ENCODE data around the gene UBL7. TPM values are rescaled to one million over a fixed set of nuclear protein-coding genes. Genes with fewer than 3 reads are reported as not detected.
A peak's percentile ranks its signal among the peaks of the same experiment; 100 is the strongest.

UBL7 gene
- total RNA-seq, 2 experiments from 2014 or later = 14.3 to 17.1 TPM

DNA sequence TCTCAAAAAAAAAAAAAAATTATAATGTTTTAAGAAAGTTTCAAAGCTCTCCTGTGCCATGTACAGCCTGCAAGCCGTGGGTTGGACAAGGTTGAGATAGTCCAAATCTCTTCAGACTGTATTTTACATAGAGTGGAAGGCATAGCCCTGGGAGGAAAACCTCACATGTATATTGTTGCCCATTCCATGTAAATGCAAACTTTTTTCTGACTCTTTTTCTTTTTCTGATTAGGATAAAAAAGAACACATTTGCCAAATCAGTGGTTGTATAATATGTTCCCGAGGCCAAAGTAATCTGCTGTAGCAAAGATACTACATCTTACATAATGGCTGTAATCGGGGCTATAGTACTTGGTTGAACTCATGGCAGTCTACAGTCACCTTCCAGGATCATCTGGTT, 35.7 kb upstream of the UBL7 start:
- no peaks in the 10 kb centered on the region for H3K27me3 Mint-ChIP-seq
- POLR2A ChIA-PET = no interaction called here
- DNase-seq (no peak), ATAC-seq (ENCODE audit: poor library complexity) (no peak)
- TF ChIP-seq, protein P1, sequence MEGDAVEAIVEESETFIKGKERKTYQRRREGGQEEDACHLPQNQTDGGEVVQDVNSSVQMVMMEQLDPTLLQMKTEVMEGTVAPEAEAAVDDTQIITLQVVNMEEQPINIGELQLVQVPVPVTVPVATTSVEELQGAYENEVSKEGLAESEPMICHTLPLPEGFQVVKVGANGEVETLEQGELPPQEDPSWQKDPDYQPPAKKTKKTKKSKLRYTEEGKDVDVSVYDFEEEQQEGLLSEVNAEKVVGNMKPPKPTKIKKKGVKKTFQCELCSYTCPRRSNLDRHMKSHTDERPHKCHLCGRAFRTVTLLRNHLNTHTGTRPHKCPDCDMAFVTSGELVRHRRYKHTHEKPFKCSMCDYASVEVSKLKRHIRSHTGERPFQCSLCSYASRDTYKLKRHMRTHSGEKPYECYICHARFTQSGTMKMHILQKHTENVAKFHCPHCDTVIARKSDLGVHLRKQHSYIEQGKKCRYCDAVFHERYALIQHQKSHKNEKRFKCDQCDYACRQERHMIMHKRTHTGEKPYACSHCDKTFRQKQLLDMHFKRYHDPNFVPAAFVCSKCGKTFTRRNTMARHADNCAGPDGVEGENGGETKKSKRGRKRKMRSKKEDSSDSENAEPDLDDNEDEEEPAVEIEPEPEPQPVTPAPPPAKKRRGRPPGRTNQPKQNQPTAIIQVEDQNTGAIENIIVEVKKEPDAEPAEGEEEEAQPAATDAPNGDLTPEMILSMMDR (IDR thresholded peaks at IDR 0.05) = no peak
- no peaks in the 10 kb centered on the region for H3K4me1 Mint-ChIP-seq (ENCODE audit: low read depth)
- peaks cover 14% of the 10 kb centered on the region for H3K36me3 Mint-ChIP-seq (ENCODE audit: low read depth)
- no peaks in the 10 kb centered on the region for H3K9me3 Mint-ChIP-seq
- no peaks in the 10 kb centered on the region for H3K4me1 ChIP-seq (ENCODE audit: insufficient read depth, low read length)
- no peak overlapping the region for H3K27ac ChIP-seq (ENCODE audit: low read depth in 1 of 2, low read length in 2 of 2)
- no peaks in the 10 kb centered on the region for H3K9me3 ChIP-seq (ENCODE audit: control insufficient read depth in 1 of 2, insufficient read depth in 1 of 2, low read length in 2 of 2)
- CTCF ChIA-PET = no interaction called here
- no peaks in the 10 kb centered on the region for H3K27me3 ChIP-seq (ENCODE audit: control insufficient read depth in 1 of 2, insufficient read depth in 2 of 2, low read length in 2 of 2)
- no peak overlapping the region for H3K4me3 ChIP-seq (ENCODE audit: low read length)
- no peak overlapping the region for H3K4me3 Mint-ChIP-seq
- no peaks in the 10 kb centered on the region for H3K36me3 ChIP-seq (ENCODE audit: insufficient read depth, low read length)
- H3K27ac Mint-ChIP-seq = no peak overlapping the region
- intact Hi-C loops (cut with DNase I, micrococcal nuclease) = no loop called here

DNA sequence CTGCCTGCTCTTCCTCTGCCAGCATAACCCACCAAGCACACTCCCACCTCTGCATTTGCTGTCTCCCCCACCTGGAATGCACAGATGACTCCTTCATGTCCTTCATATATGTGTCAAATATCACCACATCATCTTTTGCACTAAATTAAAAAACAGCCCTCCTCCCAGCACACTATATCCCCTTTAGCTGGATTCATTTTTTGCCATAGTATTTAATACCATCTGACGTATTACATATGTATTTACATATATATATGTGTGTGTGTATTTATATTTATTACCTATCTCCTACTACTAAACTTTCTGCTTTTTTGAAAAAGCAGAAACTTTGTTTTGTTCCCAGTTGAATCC, 29.4 kb upstream of the UBL7 start:
- H3K4me3 Mint-ChIP-seq = no peak overlapping the region
- no peaks in the 10 kb centered on the region for H3K9me3 ChIP-seq (ENCODE audit: control insufficient read depth in 1 of 2, insufficient read depth in 1 of 2, low read length in 2 of 2)
- peaks cover 4% of the 10 kb centered on the region for H3K4me1 ChIP-seq (ENCODE audit: insufficient read depth, low read length)
- no peak overlapping the region for H3K27ac Mint-ChIP-seq
- no peaks in the 10 kb centered on the region for H3K27me3 Mint-ChIP-seq
- ChIA-PET POLR2A (no interaction called here), CTCF (interaction anchor here (1.0 kb wide), 1 partner anchor 116 kb away, joined by 3 read pairs; no protein-coding TSS in a partner anchor)
- DNase-seq (no peak), ATAC-seq (ENCODE audit: poor library complexity) (no peak)
- no peaks in the 10 kb centered on the region for H3K27me3 ChIP-seq (ENCODE audit: control insufficient read depth in 1 of 2, insufficient read depth in 2 of 2, low read length in 2 of 2)
- H3K9me3 Mint-ChIP-seq = no peaks in the 10 kb centered on the region
- no peaks in the 10 kb centered on the region for H3K36me3 ChIP-seq (ENCODE audit: insufficient read depth, low read length)
- TF ChIP-seq, protein P1 (IDR thresholded peaks at IDR 0.05) = no peak
- no peak overlapping the region for H3K4me3 ChIP-seq (ENCODE audit: low read length)
- peaks cover 4% of the 10 kb centered on the region for H3K36me3 Mint-ChIP-seq (ENCODE audit: low read depth)
- H3K4me1 Mint-ChIP-seq (ENCODE audit: low read depth) = peaks cover 11% of the 10 kb centered on the region
- intact Hi-C loops (cut with DNase I, micrococcal nuclease) = loop anchor here (1.0 to 2.0 kb wide), 2 partner anchors 117 to 118 kb away; no protein-coding TSS in a partner anchor
- no peak overlapping the region for H3K27ac ChIP-seq (ENCODE audit: low read depth in 1 of 2, low read length in 2 of 2)

DNA sequence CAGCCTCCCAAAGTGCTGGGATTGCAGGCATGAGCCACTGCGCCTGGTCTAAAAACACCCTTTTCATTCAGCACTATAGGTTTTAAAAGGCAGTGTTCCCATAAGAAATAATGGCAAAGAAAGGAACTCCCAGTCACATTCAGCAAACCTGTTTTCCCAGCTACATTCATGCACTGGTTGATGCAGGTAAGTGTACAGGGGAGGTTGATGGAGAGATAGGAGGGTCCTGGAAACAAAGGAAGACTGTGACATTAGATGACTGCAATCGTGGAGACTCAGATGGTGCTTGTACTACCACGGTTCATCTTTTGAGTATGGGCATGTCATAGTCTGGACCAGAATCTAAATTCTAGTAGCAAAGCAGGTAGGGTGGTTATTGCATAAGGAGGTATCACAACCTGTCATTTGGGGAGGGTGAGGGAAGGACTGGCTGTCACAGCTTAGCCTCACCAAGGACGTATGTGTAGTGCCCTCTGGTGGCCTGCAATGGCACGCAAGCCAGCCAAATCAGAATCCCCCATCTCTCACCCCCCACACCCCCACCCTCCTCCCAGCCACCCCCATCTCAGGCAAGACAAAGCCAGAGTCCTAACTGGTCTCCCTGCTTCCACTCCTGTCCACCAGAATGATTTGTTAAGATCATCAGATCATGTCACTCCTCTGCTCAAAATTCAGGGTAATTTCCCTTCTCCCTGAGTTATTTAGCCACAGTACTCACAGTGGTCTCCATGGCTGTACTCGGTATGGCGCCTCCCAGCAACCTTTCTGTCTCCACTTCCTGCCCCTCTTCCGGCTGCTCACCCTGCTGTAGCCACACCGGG, 28.8 kb upstream of the UBL7 start:
- H3K27ac ChIP-seq (ENCODE audit: low read depth in 1 of 2, low read length in 2 of 2) = no peak overlapping the region
- DNase-seq = peak; percentile 46 to 83 (median 61)
- Mint-ChIP-seq H3K27me3 (no peaks in the 10 kb centered on the region), H3K4me3 (no peak overlapping the region), H3K9me3 (no peaks in the 10 kb centered on the region), H3K4me1 (ENCODE audit: low read depth) (peaks cover 11% of the 10 kb centered on the region), H3K27ac (no peak overlapping the region), H3K36me3 (ENCODE audit: low read depth) (peaks cover 4% of the 10 kb centered on the region)
- no peaks in the 10 kb centered on the region for H3K36me3 ChIP-seq (ENCODE audit: insufficient read depth, low read length)
- peaks cover 4% of the 10 kb centered on the region for H3K4me1 ChIP-seq (ENCODE audit: insufficient read depth, low read length)
- H3K4me3 ChIP-seq (ENCODE audit: low read length) = no peak overlapping the region
- no peaks in the 10 kb centered on the region for H3K27me3 ChIP-seq (ENCODE audit: control insufficient read depth in 1 of 2, insufficient read depth in 2 of 2, low read length in 2 of 2)
- H3K9me3 ChIP-seq (ENCODE audit: control insufficient read depth in 1 of 2, insufficient read depth in 1 of 2, low read length in 2 of 2) = no peaks in the 10 kb centered on the region
- ATAC-seq (ENCODE audit: poor library complexity) = peak; percentile 96
- ChIA-PET POLR2A (interaction anchor here (0.8 kb wide), 1 partner anchor 29 kb away, joined by 3 read pairs; the partner anchor contains the start of gene UBL7), CTCF (interaction anchor here (1.0 to 1.8 kb wide), 3 partner anchors 9 to 115 kb away, joined by 3 to 6 read pairs (median 3); partner anchors contain the start of gene ARID3B)
- TF ChIP-seq, protein P1 (IDR thresholded peaks at IDR 0.05) = peak; percentile 69
- intact Hi-C loops (cut with DNase I, micrococcal nuclease) = loop anchor here (1.0 to 5.0 kb wide), 5 partner anchors 52 to 117 kb away; no protein-coding TSS in a partner anchor

All from CD4-positive, alpha-beta T cell (primary cell).